GM12878 (cell line): ENCODE results near the gene FLOT1. TPM values are rescaled to one million over a fixed set of nuclear protein-coding genes. Genes with fewer than 3 reads are reported as not detected.

ENCODE experiments used
- BHLHE40 ChIP-seq, 2 experiments: fragments of 450-650 bp in 1 of 2; IDR thresholded peaks; 2 replicates each; pipeline ENCODE4 v1.6.1; 2011 to 2017; ENCODE audit warnings: low read depth in 2 of 2, borderline replicate concordance in 1 of 2, improper control_type of control experiment in 1 of 2, low read length in 1 of 2, mild to moderate bottlenecking in 1 of 2
- BRCA1 ChIP-seq: IDR thresholded peaks from 2 replicates; pipeline ENCODE4 v1.6.1; 2011; ENCODE audit warnings: low read depth, low read length, improper control_type of control experiment
- CREB1 ChIP-seq: IDR thresholded peaks from 2 replicates; pipeline ENCODE4 v1.6.1; 2012; ENCODE audit warnings: low read depth, mild to moderate bottlenecking, inconsistent platforms
- EGR1 ChIP-seq, 2 experiments: IDR thresholded peaks; 1 replicate in 1 of 2; 2 replicates in 1 of 2; pipeline ENCODE4 v1.6.1; 2011 to 2012; ENCODE audit warnings: low read depth in 2 of 2, low read length in 2 of 2, borderline replicate concordance in 1 of 2, mild to moderate bottlenecking in 1 of 2, moderate library complexity in 1 of 2
- GATAD2B ChIP-seq: fragments of 450-650 bp; conservative IDR thresholded peaks from 2 replicates; pipeline ENCODE4 v1.6.1; 2017; ENCODE audit warnings: low read depth, mild to moderate bottlenecking, moderate library complexity
- NBN ChIP-seq: fragments of 450-650 bp; IDR thresholded peaks from 2 replicates; pipeline ENCODE4 v1.6.1; 2016
- PAX5 ChIP-seq: IDR thresholded peaks from 2 replicates; pipeline ENCODE4 v1.6.1; 2011; ENCODE audit warnings: low read depth, low read length, borderline replicate concordance
- RAD51 ChIP-seq: fragments of 450-650 bp; IDR thresholded peaks from 2 replicates; pipeline ENCODE4 v1.6.1; 2016; ENCODE audit warnings: moderate library complexity, mild to moderate bottlenecking, inconsistent platforms
- RBBP5 ChIP-seq: fragments of 200-600 bp; sonication (generic); conservative IDR thresholded peaks from 2 replicates; pipeline ENCODE4 v1.6.1; 2016
- SREBF1 ChIP-seq: IDR thresholded peaks from 2 replicates; pipeline ENCODE4 v1.6.1; 2012; ENCODE audit warnings: mild to moderate bottlenecking, low read length
- SREBF2 ChIP-seq: IDR thresholded peaks from 2 replicates; pipeline ENCODE4 v1.6.1; 2012; ENCODE audit warnings: mild to moderate bottlenecking, low read length
- SRF ChIP-seq, 2 experiments: IDR thresholded peaks; 2 replicates each; pipeline ENCODE4 v1.6.1; 2011; ENCODE audit warnings: low read depth in 2 of 2, low read length in 2 of 2, mild to moderate bottlenecking in 1 of 2, moderate library complexity in 1 of 2
- TAF1 ChIP-seq: IDR thresholded peaks from 2 replicates; pipeline ENCODE4 v1.6.1; 2011; ENCODE audit warnings: mild to moderate bottlenecking, low read depth, low read length, borderline replicate concordance
- TCF12 ChIP-seq: IDR thresholded peaks from 2 replicates; pipeline ENCODE4 v1.6.1; 2011; ENCODE audit warnings: low read depth, mild to moderate bottlenecking, low read length
- ZNF622 ChIP-seq: fragments of 450-650 bp; IDR thresholded peaks from 2 replicates; pipeline ENCODE4 v1.6.1; 2017; ENCODE audit warnings: mild to moderate bottlenecking, inconsistent platforms
- polyA plus RNA-seq, 11 experiments: library from polyadenylated mRNA; depleted of rRNA in 4 of 11; unstranded in 6 of 11; stranded (reverse) in 5 of 11; fragments of >200 nt; fragmentation: Nextera tagmentation in 4 of 11; fragmentation: Illumina TruSeq in 1 of 11; extraction: Ambion mirVana in 4 of 11; extraction: Trizol in 1 of 11; gene quantifications; 1 replicate in 1 of 11; 2 replicates in 10 of 11; pipeline versions ENCODE4 v1.2.1 to v1.2.3, GENCODE V29; 2011 to 2016; ENCODE audit warnings: inconsistent platforms in 2 of 11, missing spikeins in 2 of 11, low read depth in 1 of 11
- total RNA-seq, 4 experiments: library from RNA; depleted of rRNA in 3 of 4; stranded (reverse); fragments of >200 nt in 3 of 4; fragmentation: Illumina TruSeq in 1 of 4; extraction: Trizol in 1 of 4; gene quantifications; 2 replicates each; pipeline versions ENCODE4 v1.2.1 to v1.2.3, GENCODE V29; 2013 to 2021
- TF ChIP-seq, protein P1 (sequence below): fragments of 150-350 bp; IDR thresholded peaks from 2 replicates; pipeline ENCODE4 v1.6.1; 2016; ENCODE audit warnings: low read depth, low read length
- TF ChIP-seq, protein P2 (sequence below): IDR thresholded peaks from 2 replicates; pipeline ENCODE4 v1.6.1; 2011; ENCODE audit warnings: low read depth, mild to moderate bottlenecking, low read length, moderate library complexity, borderline replicate concordance; ENCODE audit errors: extremely low read depth
- TF ChIP-seq, protein P3 (sequence below): IDR thresholded peaks from 2 replicates; pipeline ENCODE4 v1.6.1; 2011; ENCODE audit warnings: low read depth, low read length, improper control_type of control experiment, borderline replicate concordance
- TF ChIP-seq, protein P4 (sequence below): IDR thresholded peaks from 2 replicates; pipeline ENCODE4 v1.6.1; 2011; ENCODE audit warnings: mild to moderate bottlenecking, low read depth, low read length, moderate library complexity; ENCODE audit not compliant: insufficient replicate concordance
- TF ChIP-seq, protein P5 (sequence below): fragments of 450-650 bp; IDR thresholded peaks from 2 replicates; pipeline ENCODE4 v1.6.1; 2017; ENCODE audit warnings: mild to moderate bottlenecking, moderate library complexity

Gene FLOT1
- total and polyA plus RNA-seq, 10 of the 15 experiments (the other 5 are each of a cell fraction or from before 2014, with no cell fraction given), result 12.3 to 153 (median 112) TPM

DNA sequence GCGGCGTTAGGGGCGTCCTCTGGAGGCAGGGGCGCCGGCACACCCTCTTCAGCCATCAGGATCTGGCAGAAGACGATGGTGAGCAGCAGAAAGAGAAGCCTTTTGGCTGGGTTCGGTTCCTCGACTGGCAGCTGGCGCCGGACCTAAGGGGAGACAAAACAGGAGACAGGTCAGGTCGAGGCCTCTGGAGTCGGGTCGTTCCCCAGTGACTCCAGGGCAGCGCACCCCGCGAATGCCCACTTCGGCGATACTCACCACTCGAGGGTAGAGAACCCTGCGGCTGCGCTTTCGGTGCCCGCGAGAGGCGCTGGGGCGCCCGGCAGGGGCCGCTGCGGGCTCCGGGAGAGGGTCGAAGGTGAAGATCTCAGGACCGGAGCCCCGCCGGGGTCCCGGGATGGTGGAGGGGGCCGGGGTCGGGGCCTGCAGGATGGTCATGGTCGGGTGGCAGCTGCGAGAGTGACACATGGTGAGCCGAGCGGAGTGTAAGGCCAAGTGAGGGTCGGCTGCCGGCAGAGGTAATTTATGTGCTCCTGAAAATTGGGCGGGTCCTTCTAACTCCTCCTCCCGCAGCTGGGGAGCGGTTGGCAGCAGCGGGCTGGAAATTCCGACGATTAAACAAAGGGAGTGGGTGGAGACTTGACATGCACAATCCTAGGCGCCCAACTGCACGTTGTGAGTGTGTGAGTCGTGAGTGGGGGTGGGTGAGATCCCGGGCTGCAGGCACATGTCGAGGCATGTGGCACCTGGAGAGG is 1.7 kb upstream of the FLOT1 start, which contains the start of gene IER3 (continued):
- peak; percentile 93 for TF ChIP-seq TCF12
- no peak for TF ChIP-seq SREBF1
- no peak for TF ChIP-seq SREBF2
- no peak for TF ChIP-seq RAD51
- TF ChIP-seq BHLHE40 (IDR thresholded peaks at IDR 0.05; ENCODE audit: borderline replicate concordance in 1 of 2, low read depth in 2 of 2, low read length in 1 of 2), result peak; percentile 34 to 67; a peak in 3 of 4 replicates
- no peak; a peak in 1 of 3 replicates for TF ChIP-seq EGR1 (IDR thresholded peaks at IDR 0.05; ENCODE audit: borderline replicate concordance in 1 of 2, low read depth in 2 of 2, low read length in 2 of 2)
- TF ChIP-seq CREB1, result no peak
- TF ChIP-seq PAX5, result peak; percentile 66
- TF ChIP-seq, protein P1, sequence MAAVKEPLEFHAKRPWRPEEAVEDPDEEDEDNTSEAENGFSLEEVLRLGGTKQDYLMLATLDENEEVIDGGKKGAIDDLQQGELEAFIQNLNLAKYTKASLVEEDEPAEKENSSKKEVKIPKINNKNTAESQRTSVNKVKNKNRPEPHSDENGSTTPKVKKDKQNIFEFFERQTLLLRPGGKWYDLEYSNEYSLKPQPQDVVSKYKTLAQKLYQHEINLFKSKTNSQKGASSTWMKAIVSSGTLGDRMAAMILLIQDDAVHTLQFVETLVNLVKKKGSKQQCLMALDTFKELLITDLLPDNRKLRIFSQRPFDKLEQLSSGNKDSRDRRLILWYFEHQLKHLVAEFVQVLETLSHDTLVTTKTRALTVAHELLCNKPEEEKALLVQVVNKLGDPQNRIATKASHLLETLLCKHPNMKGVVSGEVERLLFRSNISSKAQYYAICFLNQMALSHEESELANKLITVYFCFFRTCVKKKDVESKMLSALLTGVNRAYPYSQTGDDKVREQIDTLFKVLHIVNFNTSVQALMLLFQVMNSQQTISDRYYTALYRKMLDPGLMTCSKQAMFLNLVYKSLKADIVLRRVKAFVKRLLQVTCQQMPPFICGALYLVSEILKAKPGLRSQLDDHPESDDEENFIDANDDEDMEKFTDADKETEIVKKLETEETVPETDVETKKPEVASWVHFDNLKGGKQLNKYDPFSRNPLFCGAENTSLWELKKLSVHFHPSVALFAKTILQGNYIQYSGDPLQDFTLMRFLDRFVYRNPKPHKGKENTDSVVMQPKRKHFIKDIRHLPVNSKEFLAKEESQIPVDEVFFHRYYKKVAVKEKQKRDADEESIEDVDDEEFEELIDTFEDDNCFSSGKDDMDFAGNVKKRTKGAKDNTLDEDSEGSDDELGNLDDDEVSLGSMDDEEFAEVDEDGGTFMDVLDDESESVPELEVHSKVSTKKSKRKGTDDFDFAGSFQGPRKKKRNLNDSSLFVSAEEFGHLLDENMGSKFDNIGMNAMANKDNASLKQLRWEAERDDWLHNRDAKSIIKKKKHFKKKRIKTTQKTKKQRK, result no peak
- TF ChIP-seq, protein P2, sequence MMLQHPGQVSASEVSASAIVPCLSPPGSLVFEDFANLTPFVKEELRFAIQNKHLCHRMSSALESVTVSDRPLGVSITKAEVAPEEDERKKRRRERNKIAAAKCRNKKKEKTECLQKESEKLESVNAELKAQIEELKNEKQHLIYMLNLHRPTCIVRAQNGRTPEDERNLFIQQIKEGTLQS, result no peak
- TF ChIP-seq, protein P3, sequence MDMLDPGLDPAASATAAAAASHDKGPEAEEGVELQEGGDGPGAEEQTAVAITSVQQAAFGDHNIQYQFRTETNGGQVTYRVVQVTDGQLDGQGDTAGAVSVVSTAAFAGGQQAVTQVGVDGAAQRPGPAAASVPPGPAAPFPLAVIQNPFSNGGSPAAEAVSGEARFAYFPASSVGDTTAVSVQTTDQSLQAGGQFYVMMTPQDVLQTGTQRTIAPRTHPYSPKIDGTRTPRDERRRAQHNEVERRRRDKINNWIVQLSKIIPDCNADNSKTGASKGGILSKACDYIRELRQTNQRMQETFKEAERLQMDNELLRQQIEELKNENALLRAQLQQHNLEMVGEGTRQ, result no peak
- TF ChIP-seq TAF1, result peak; percentile 89
- no peak for TF ChIP-seq RBBP5
- no peak for TF ChIP-seq BRCA1
- TF ChIP-seq, protein P4, sequence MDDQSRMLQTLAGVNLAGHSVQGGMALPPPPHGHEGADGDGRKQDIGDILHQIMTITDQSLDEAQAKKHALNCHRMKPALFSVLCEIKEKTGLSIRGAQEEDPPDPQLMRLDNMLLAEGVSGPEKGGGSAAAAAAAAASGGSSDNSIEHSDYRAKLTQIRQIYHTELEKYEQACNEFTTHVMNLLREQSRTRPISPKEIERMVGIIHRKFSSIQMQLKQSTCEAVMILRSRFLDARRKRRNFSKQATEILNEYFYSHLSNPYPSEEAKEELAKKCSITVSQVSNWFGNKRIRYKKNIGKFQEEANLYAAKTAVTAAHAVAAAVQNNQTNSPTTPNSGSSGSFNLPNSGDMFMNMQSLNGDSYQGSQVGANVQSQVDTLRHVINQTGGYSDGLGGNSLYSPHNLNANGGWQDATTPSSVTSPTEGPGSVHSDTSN, result peak; percentile 73
- no peak for TF ChIP-seq ZNF622
- peak; percentile 55; the same call in 1 of the 2 replicates for TF ChIP-seq GATAD2B
- TF ChIP-seq, protein P5, sequence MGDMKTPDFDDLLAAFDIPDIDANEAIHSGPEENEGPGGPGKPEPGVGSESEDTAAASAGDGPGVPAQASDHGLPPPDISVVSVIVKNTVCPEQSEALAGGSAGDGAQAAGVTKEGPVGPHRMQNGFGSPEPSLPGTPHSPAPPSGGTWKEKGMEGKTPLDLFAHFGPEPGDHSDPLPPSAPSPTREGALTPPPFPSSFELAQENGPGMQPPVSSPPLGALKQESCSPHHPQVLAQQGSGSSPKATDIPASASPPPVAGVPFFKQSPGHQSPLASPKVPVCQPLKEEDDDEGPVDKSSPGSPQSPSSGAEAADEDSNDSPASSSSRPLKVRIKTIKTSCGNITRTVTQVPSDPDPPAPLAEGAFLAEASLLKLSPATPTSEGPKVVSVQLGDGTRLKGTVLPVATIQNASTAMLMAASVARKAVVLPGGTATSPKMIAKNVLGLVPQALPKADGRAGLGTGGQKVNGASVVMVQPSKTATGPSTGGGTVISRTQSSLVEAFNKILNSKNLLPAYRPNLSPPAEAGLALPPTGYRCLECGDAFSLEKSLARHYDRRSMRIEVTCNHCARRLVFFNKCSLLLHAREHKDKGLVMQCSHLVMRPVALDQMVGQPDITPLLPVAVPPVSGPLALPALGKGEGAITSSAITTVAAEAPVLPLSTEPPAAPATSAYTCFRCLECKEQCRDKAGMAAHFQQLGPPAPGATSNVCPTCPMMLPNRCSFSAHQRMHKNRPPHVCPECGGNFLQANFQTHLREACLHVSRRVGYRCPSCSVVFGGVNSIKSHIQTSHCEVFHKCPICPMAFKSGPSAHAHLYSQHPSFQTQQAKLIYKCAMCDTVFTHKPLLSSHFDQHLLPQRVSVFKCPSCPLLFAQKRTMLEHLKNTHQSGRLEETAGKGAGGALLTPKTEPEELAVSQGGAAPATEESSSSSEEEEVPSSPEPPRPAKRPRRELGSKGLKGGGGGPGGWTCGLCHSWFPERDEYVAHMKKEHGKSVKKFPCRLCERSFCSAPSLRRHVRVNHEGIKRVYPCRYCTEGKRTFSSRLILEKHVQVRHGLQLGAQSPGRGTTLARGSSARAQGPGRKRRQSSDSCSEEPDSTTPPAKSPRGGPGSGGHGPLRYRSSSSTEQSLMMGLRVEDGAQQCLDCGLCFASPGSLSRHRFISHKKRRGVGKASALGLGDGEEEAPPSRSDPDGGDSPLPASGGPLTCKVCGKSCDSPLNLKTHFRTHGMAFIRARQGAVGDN, result peak; percentile 96
- TF ChIP-seq SRF (IDR thresholded peaks at IDR 0.05; ENCODE audit: low read depth in 2 of 2, low read length in 2 of 2), result no peak
- no peak; the same call in 1 of the 2 replicates for TF ChIP-seq NBN
